ENCODE results near the gene RBM12.

DNA sequence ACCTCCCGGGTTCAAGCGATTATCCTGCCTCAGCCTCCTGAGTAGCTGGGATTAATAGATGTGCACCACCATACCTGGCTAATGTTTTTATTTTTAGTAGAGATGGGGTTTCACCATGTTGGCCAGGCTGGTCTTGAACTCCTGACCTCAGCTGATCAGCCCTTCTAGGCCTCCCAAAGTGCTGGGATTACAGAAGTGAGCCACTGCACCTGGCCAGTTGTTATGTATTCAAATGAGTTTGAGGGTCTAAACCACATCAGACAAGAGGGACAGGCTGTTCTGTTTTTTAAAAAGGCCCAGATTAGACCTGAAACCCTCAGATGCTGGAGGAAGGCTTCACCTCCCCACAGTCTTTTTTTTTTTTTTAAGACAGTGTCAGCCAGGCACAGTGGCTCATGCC is 53.2 kb downstream of the RBM12 start:
- TF ChIP-seq, protein P1, sequence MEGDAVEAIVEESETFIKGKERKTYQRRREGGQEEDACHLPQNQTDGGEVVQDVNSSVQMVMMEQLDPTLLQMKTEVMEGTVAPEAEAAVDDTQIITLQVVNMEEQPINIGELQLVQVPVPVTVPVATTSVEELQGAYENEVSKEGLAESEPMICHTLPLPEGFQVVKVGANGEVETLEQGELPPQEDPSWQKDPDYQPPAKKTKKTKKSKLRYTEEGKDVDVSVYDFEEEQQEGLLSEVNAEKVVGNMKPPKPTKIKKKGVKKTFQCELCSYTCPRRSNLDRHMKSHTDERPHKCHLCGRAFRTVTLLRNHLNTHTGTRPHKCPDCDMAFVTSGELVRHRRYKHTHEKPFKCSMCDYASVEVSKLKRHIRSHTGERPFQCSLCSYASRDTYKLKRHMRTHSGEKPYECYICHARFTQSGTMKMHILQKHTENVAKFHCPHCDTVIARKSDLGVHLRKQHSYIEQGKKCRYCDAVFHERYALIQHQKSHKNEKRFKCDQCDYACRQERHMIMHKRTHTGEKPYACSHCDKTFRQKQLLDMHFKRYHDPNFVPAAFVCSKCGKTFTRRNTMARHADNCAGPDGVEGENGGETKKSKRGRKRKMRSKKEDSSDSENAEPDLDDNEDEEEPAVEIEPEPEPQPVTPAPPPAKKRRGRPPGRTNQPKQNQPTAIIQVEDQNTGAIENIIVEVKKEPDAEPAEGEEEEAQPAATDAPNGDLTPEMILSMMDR (conservative IDR thresholded peaks at IDR 0.05; ENCODE audit: low read depth, low read length): no peak
- TF ChIP-seq RAD21 (IDR thresholded peaks at IDR 0.05; ENCODE audit: low read length) (no peak), FOS (IDR thresholded peaks at IDR 0.05; ENCODE audit: low read depth, low read length) (no peak), POLR2A (IDR thresholded peaks at IDR 0.05; ENCODE audit: low read depth, low read length) (no peak), RFX5 (IDR thresholded peaks at IDR 0.05; ENCODE audit: low read depth, low read length) (no peak), MXI1 (IDR thresholded peaks at IDR 0.05; ENCODE audit: borderline replicate concordance, low read depth, low read length) (no peak), RCOR1 (IDR thresholded peaks at IDR 0.05; ENCODE audit: insufficient replicate concordance, low read length) (no peak)
- TF ChIP-seq, protein P2, sequence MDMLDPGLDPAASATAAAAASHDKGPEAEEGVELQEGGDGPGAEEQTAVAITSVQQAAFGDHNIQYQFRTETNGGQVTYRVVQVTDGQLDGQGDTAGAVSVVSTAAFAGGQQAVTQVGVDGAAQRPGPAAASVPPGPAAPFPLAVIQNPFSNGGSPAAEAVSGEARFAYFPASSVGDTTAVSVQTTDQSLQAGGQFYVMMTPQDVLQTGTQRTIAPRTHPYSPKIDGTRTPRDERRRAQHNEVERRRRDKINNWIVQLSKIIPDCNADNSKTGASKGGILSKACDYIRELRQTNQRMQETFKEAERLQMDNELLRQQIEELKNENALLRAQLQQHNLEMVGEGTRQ (IDR thresholded peaks at IDR 0.05; ENCODE audit: low read depth, low read length): no peak

Data from IMR-90 (cell line).